ENCODE measurements around the gene DNASE2. TPM values are rescaled to one million over a fixed set of nuclear protein-coding genes. Genes with fewer than 3 reads are reported as not detected.

DNASE2 gene
- total and polyA plus RNA-seq, 2 of the 8 experiments (the other 6 are each of a cell fraction or from before 2014, with no cell fraction given), result 33.2 to 48.2 TPM

DNA sequence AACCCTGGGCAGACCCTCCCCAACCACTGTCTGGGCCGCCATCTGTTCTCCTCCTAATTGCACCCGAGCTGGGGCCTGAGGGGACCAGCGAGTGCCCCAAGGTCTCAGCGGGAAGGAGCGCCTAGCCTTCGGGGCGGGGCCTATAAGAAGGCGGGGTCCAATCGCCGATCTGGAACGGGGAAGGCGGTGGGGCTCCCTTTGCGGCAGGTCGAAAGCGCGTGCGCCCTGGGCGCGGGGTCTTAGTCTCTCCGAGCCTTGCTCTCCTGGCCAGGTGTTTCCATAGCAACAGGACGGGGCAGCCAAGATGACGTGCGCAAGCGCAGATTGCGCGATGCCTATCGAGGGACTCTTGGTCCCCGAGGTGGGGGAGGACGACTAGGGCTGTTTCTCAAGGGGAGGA, 40.2 kb downstream of the DNASE2 start (continued):
- TF ChIP-seq RAD21 (IDR thresholded peaks at IDR 0.05 in 1 of 2, conservative IDR thresholded peaks at IDR 0.05 in 1 of 2; ENCODE audit: low read depth in 2 of 2, low read length in 2 of 2) (no peak), GTF2F1 (IDR thresholded peaks at IDR 0.05; ENCODE audit: borderline replicate concordance, low read depth, low read length) (no peak), PHF8 (conservative IDR thresholded peaks at IDR 0.05; ENCODE audit: low read depth, low read length) (no peak), CTBP2 (IDR thresholded peaks at IDR 0.05; ENCODE audit: borderline replicate concordance, insufficient read depth, insufficient read length, low read length) (no peak), RNF2 (IDR thresholded peaks at IDR 0.05; ENCODE audit: borderline replicate concordance, low read depth, low read length, missing control alignments, poor library complexity, severe bottlenecking) (no peak), NRF1 (IDR thresholded peaks at IDR 0.05; ENCODE audit: low read depth, low read length) (peak; percentile 81), CBX8 (IDR thresholded peaks at IDR 0.05; ENCODE audit: borderline replicate concordance, low read depth, low read length) (no peak), SRF (IDR thresholded peaks at IDR 0.05; ENCODE audit: low read depth, low read length) (no peak), HDAC6 (IDR thresholded peaks at IDR 0.05; ENCODE audit: low read depth, low read length) (no peak), CREB1 (IDR thresholded peaks at IDR 0.05) (peak; percentile 71; the same call in 1 of the 2 replicates), CHD7 (IDR thresholded peaks at IDR 0.05; ENCODE audit: insufficient replicate concordance, low read length) (no peak)

Measured in H1 (cell line).